ENCODE results near the gene AIPL1.

The AIPL1 gene

DNA sequence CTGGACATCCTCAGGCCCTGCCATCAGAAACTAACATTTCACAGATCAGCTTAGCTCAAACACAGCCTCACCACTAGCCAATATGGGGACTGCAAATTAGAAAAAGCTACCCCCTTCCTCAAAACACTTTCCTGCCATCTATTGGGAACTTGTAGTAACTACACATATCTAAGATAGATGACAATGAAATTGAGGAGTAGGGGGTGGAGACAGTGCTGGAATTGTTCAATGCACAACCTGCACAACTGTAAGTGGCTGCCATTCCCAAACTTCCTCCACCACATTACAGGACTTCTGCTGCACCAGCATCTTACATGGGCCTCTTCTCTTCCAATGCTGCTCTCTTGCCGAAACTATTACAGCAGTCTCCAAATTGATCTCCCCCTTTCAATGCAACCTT is 21.9 kb downstream of the AIPL1 start:
- ATAC-seq (peak; percentile 50), DNase-seq (no peak)

DNA sequence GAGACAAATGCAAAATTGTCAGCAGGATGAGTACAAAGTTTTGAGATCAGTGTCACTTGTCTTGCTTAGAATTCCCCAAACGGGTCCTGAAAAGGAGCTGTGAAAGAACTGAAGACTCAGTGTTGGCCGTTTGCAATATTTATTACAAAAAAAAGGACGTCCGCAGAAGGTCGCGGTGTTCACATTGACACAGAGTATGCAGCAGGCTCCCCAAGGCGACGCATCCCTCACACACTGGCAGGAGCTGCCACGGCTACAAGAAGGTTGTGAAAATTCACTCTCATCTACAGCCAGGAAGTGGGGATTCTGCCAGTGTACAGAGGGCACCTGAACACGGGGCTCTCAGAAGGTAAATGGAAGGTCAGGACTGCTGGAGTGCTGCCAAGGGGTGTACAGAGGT is 26.2 kb downstream of the AIPL1 start:
- DNase-seq (no peak), ATAC-seq (no peak)

DNA sequence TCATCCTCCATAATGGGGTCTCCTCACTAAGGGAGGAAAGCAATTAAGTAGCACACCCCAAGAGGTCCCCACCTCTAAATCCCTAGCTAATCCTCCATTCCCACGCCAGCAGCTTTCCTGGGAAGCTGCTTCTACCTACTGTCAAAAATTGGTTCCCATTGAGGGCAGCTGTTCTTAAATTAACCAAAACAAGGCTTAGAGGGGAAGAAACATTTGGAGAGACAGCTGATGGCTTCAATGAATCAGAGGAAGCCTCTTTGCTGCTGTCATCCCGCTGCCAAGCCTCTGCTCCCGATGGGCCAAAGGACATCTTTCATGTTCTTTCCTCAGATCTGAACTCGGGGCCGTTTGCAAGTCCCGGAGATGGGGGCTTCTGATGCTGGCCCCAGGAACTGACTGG is 26.6 kb downstream of the AIPL1 start:
- DNase-seq (no peak), ATAC-seq (no peak)

DNA sequence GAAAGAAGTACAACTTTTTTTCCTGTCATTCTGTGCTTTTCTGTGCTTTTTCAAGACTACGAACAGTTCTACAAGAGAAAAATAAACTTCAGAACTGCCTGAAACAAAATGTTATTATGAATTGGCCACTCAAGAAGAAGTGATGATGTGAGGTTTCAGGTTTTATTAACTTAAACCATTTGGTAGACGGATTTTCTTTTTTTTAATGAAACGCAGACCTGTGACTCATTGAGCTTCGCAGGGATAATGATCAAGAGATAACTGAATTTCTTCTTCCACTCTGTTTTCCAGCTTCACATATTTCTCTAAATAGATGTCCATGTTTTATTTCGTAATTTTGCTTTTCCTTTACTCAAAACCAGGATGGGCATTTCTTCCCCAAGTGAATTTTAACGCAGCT is 32.7 kb downstream of the AIPL1 start:
- no peak for DNase-seq
- ATAC-seq = no peak

- no peak for ATAC-seq
- no peak for DNase-seq
Observed at GRCh38 chr17:6398955-6399354, 36.0 kb downstream of the AIPL1 start.

DNA sequence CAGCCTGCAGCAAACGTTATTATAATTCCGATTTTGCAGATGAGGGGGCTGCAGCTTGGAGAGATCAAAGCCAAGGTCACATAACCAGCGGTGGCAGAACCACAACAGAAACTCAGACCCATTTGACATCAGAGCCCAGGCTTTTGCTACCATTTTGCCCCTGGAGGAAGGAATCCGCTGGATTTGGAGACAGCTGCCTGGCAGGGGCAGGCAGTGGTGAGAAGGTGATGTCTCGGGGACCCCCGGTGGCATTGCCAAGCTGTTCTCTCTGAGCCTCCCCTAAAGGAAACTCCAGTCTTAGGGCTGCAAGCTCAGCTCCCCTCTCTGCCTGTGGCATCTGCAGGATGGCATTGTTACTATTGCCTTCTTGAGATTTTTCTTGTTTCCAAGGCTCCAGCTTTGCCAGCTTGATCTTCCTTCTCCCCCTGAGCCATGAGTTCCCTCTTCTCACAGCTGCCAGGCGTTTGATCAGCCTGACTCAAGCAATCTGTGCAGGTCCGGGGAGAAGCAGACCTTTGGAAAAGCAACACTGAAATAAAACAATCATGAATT is 40.8 kb downstream of the AIPL1 start:
- no peak for ATAC-seq
- DNase-seq = no peak

DNA sequence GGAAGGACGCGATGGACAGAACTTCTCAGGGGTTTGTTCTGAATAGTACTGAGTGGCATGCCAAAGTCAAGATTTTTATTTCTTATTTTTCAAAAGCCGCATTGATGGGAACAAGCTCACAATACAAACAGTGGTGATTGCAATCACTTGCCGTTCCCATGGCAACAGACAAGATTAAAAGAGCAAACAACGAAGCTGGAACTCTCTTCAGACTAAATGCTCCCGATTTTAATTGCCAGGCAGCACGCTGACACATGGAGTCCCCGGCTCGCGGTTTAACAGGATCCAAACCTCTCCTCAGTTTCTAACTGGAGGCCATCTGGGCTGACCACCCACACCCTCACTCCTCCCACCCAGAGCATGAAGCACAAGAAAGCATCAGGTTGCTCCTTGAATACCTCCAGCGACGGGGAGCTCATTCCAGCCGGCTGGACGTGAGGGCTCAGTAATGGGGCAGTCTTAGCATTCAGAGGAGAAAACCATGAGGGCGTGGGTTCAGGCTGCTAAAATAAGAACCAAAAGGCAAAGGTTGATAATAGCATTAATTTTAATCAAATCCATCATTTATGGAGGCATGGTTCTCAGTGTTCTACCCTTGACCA is 41.5 kb downstream of the AIPL1 start:
- no peak for ATAC-seq

DNA sequence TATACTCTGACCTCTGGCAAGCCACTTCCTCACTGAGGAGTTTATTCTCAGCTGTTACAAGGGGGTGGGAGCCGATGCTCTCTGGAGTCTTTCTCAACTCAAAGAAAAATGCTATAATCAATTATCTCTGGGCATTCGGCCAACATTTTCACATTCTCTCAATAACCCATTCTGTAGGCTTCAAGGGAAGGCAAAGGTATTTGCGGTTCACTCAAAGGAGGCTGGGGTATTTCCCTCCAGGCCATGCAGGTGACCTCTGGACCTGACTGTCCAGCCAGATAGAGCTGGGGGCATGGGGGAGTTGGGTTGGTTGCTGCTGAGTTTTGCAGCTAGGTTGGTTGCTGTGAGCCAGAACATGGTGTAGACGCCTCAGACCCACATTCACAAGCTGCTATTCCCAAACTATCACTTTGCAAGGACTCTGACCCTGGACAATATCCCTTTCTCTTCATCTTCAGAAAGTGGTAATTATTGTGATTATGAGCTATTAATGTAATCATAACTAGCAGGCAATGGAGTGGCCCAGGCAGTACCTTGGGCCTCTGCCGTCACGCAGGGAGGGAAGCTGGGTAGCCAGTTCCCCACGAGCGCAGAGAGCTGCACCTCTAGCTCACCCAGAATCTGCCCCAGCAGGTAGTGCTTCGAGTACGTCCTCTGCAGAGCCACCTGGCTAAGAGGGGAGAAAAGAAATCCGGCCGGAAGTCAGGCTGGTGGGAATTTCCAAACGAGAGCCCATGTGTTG is 42.1 kb downstream of the AIPL1 start:
- DNase-seq = no peak
- no peak for ATAC-seq

More for the DNA sequence above, 41.5 kb downstream of the AIPL1 start:
- no peak for DNase-seq

DNA sequence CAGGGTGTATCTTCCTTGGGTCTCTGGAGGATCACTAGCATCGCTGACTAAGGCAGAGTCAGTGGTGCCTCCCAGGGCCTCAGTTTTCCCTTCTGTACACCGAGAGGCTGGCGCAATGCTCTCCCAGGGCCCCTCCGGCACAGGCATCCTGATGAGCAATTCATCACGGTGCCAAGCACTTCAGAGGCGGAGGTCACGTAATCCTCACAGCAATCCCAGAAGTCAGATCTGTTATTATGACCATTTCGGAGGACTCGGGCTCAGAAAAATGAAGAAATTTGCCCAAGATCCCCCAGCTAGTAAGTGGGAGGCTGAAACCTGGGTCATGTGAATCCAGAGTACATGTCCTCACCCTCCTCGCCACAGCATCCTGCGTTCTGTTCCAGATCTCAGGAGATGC is 46.5 kb downstream of the AIPL1 start:
- DNase-seq = no peak
- ATAC-seq = no peak

DNA sequence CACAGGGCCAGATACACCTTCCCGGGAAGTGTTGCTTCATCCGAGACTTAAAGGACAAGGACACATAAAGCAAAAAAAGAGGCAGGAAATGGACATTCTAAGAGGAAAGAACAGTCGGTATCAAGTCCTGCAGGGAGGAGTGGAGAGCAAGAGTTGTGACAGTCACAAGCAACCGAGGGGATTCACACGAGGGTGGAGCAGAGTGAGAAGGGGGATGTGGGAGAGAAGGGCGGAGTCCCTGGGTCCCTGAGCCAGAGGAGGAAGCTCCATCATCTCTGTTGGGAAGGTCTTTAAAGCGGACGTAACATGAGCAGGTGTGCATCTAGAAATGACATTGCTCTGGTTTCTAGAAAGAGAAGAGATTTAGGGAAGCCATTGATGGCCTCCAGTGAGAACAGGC is 47.1 kb downstream of the AIPL1 start:
- ATAC-seq (no peak), DNase-seq (no peak)

- no peak for ATAC-seq
- DNase-seq = no peak
Observed at GRCh38 chr17:6387442-6387841, 47.5 kb downstream of the AIPL1 start.

GRCh38 chr17:6386041-6386630 is 48.8 kb downstream of the AIPL1 start:
- DNase-seq (no peak), ATAC-seq (no peak)

GRCh38 chr17:6384481-6384880 is 50.4 kb downstream of the AIPL1 start:
- DNase-seq (no peak), ATAC-seq (no peak)

GRCh38 chr17:6381526-6382465 is 53.1 kb downstream of the AIPL1 start:
- ATAC-seq = no peak
- no peak for DNase-seq

DNA sequence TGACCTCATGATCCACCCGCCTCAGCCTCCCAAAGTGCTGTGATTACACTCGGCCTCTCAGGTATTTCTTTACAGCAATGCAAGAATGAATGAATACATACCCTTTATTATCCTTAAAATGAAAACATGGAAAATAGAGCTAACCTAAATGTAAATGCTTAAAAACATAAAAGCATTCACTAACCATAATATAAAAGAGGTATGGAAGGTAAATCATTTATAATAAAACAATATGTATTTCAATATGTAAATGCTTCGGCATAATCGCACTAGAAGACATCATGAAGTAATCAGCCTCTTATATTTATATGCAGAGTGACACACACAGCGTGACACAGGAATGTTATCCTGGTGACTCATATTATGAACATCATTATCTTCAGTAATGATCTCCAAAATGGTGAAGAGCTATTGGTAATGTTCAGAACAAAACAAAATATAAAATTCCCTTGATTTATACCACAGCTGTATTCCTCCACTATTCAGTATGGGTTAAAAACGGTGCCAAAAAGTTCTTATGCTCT is 53.9 kb downstream of the AIPL1 start:
- ATAC-seq (no peak), DNase-seq (no peak)

GRCh38 chr17:6377906-6378305 is 57.0 kb downstream of the AIPL1 start:
- no peak for DNase-seq
- ATAC-seq = no peak

DNA sequence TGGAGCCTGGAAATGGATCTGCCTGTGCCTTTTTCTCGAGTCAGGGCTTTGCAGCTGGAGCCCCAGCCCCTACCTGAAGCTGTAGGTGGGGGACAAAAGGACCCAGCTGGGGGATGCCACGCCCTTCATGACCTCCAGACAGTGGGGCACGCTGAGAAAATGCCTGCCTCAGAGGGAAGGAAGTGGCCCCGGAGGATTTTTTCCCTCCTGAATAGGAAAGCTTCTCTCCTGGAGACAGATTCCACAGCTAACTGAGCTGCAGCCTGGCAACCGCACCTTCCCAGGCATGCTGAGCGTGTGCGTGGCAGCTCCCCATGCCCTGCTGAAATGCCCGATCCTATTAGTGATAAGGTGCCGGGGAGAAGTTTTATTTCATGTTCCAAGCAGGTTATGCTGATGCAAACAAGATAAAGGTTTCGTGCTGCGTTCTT is 58.0 kb downstream of the AIPL1 start:
- no peak for DNase-seq
- no peak for ATAC-seq

DNA sequence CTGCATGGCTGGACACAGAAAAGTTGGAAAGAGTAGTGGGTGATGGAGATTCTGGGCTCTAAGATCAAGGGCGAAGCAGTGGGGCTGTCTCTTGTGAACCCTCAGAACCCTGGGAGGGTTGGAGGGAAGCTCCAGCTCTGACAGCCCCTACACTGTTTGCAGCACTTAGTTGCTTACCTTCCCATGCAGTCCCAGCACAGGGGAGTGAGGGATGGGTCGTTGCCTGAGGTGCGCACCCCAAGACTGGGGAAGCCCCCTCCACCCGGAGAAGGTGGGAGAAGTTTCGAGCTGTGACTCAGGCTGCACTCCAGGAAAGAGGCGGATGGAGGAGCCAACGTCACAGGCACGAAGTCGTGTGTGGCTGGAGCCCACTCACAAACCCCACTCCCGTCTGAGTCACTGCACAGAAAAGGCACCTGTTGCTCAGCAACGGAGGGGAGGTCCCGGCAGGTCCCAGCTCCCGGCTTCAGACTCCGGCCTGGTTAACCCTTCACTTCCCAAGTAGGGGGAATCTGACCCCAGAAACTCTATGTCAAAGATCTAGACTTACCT is 60.1 kb downstream of the AIPL1 start:
- DNase-seq = peak; percentile 82

DNA sequence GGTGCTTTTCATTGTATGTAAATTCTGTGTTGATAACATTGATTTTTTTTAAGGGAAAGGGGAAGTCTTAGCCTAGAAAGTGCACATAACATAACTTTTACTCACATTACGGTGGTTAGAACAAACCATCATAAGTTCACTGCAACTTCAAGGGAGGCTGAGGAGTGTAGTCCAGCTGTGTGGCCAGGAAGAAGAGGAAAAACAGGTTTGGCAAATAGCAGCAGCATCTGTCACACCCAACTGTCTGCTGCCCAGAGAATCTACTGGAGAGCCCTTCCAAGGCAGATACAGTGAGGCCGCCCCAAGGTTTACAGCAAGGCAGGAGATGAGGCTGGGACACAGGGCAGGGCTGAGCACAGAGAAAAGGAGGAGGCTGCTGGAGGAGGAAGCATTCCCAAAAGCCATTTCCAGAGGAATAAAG is 60.6 kb downstream of the AIPL1 start:
- DNase-seq (no peak), ATAC-seq (peak; percentile 34)

More for the DNA sequence above, 60.1 kb downstream of the AIPL1 start:
- peak; percentile 98 for ATAC-seq

Measured in stimulated activated naive CD8-positive, alpha-beta T cell treated with anti-CD3 and anti-CD28 coated beads, Interleukin-15, Interleukin-2, amounts not matched to agents 100 U/mL and 50 U/mL, for 24 hours (primary cell).